Measurements from ENCODE around the gene DLGAP1.
"Not testable (repeated sequence)": the region's sequence is repeated elsewhere in the genome, so short reads cannot be mapped to it uniquely, and the experiment has no call there.

The DLGAP1 gene

DNA sequence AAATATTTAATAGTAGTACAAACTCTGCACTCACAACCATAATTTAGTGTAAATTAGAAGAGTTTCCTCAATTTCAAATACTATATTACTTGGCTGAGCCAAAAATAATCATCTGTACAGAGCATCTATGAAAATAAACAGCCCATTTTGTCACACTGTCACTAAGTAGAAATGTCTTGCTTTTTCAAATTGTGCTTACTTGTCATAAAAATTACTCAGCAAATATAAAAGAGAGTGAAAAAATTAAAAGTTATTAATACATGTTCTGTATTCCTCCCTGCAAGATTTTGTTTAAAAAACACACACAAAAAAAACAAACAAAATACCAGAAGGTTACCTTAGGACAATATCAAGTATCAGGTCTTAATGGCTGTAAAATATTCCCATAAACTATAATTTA is 155.7 kb downstream of the DLGAP1 start:
- no peak overlapping the region for H3K4me3 ChIP-seq
- TF ChIP-seq, protein P1, sequence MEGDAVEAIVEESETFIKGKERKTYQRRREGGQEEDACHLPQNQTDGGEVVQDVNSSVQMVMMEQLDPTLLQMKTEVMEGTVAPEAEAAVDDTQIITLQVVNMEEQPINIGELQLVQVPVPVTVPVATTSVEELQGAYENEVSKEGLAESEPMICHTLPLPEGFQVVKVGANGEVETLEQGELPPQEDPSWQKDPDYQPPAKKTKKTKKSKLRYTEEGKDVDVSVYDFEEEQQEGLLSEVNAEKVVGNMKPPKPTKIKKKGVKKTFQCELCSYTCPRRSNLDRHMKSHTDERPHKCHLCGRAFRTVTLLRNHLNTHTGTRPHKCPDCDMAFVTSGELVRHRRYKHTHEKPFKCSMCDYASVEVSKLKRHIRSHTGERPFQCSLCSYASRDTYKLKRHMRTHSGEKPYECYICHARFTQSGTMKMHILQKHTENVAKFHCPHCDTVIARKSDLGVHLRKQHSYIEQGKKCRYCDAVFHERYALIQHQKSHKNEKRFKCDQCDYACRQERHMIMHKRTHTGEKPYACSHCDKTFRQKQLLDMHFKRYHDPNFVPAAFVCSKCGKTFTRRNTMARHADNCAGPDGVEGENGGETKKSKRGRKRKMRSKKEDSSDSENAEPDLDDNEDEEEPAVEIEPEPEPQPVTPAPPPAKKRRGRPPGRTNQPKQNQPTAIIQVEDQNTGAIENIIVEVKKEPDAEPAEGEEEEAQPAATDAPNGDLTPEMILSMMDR (IDR thresholded peaks at IDR 0.05), result no peak
- H3K27ac ChIP-seq, result no peak overlapping the region
- DNase-seq (ENCODE audit: low spot score), result no peak

DNA sequence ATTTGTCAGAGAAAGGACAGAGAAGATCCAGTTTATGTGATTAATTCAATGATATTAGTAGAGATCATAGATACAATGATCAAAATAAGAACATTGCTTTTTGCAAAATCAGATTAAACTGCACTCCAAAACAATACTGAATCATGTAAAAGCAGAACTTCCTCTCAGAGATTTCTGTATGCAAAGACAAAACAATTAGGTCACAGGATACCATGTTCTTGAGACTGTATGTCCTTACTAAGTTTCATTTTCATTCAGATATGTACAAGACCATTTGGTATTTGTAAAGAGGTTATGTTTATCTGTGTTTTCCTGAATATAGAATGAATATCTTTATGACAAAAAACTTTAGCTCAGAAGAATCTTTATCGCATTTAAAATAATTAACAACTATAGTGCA is 161.8 kb downstream of the DLGAP1 start:
- TF ChIP-seq, protein P1 (IDR thresholded peaks at IDR 0.05), result no peak
- Histone ChIP-seq H3K4me3 (no peak overlapping the region), H3K27ac (no peak overlapping the region)
- no peak for DNase-seq (ENCODE audit: low spot score)

DNA sequence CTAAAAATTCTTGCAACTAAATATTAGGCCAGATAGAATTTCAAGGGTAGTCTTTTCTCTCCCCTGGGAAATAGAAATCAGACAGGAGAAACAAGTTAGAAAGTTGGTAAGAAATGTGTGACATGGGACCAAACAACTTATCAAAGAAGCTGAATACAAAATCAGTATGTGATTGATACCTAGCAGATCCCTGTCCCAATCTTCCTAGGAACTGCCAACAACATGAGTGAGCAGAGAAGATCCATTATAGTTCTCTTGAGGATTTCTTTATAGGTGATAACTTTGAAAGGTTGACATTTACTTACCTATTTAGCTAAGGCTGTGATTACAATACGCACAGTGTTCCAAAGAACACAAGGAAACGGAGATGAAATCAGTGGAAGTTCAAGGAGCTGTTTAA is 162.4 kb downstream of the DLGAP1 start:
- TF ChIP-seq, protein P1 (IDR thresholded peaks at IDR 0.05), result no peak

DNA sequence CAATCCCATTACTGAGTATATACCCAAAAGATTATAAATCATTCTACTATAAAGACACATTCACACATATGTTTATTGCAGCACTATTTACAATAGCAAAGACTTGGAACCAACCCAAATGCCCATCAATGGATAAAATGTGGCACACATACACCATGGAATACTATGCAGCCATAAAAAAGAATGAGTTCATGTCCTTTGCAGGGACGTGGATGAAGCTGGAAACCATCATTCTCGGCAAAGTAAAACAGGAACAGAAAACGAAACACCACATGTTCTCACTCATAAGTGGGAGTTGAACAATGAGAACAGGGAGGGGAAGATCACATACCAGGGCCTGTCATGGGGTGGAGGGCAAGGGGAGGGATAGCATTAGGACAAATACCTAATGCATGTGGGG is 167.8 kb downstream of the DLGAP1 start:
- H3K27ac ChIP-seq; H3K4me3 ChIP-seq; DNase-seq (ENCODE audit: low spot score): not testable (repeated sequence)

More for the DNA sequence above, 162.4 kb downstream of the DLGAP1 start:
- Histone ChIP-seq H3K4me3 (no peak overlapping the region), H3K27ac (no peak overlapping the region)
- no peak for DNase-seq (ENCODE audit: low spot score)

DNA sequence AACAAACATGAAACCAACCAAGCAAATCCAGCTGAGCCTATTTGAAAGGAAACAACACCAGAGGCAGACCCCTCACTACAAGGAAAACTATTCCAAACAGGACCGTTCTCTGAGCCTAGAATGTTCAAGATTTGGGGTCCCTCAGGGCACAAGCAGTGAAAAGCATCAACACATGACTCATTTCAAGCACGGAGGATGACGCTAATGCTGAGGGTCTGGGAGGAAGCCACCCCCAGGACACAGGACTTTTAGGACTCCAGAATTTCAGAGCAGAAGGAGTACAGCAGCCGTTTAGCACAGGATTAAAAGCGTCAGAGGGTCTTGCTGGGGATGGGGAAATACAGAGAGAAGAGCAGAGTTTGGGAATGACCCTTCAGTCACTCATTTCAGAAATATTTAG is 168.9 kb downstream of the DLGAP1 start:
- no peak for DNase-seq (ENCODE audit: low spot score)
- TF ChIP-seq, protein P1 (IDR thresholded peaks at IDR 0.05), result no peak
- Histone ChIP-seq H3K27ac (no peak overlapping the region), H3K4me3 (no peak overlapping the region)

DNA sequence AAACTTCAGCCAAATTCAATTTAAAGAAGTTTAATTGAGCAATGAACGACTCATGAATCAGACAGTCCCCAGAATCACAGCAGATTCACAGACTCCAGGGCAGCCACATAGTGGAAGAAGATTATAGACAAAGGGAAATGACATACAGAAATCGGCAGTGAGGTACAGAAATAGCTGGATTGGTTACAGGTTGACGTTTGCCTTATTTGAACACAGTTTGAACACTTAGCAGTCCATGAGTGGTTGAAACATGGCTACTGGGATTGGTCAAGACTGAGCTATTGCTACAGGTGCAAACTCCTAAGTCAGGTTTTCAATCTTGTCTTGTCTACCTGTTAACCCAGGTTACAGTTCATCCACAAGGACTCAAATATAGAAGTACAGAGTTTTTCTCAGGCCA is 169.6 kb downstream of the DLGAP1 start:
- no peak overlapping the region for H3K27ac ChIP-seq
- no peak overlapping the region for H3K4me3 ChIP-seq
- DNase-seq (ENCODE audit: low spot score), result no peak
- TF ChIP-seq, protein P1 (IDR thresholded peaks at IDR 0.05), result no peak

DNA sequence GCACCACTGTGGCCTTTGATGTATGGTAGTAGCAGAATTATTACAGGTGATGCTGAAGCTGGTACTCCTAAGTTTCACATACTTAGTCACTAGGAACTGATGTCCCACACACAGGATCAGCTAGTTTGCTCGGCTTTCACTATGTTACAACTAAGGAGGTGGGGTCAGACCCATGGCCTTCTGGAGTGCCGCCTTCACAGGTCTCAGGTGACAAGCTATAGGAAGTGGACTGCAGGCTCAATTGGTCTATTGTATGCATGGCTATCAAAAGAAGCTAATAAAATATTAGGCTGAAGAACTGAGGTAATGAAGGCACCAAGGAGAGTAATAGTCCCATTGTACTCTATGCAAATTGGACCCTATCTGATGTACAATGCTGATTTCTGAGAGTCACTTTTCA is 170.6 kb downstream of the DLGAP1 start:
- DNase-seq (ENCODE audit: low spot score), result no peak
- H3K27ac ChIP-seq, result no peak overlapping the region
- TF ChIP-seq, protein P1 (IDR thresholded peaks at IDR 0.05), result no peak
- H3K4me3 ChIP-seq, result no peak overlapping the region

DNA sequence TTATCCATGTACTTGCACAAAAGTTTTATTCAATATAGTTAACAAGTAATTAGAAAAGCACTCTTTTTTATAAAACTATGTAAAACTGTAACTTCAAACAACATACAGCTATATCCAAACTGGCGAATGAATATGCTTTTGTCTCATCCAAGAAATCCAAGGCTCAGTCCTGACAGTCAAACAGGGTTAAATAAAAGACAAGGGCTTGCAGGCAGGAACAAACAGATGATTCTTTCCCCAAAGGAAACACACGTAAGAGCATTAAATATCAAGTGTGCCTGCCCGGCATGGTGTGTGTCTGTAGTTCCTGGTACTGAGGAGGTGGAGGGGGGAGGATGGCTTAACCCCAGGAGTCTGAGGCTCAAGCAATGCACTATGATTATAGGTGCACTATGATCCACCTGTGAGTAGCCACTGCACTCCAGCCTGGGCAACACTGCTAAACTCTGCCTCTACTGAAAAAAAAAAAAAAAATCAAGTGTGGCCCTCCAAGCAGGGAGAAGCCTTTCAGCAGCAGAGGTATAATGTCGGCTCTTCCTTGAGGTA is 171.3 kb downstream of the DLGAP1 start:
- Histone ChIP-seq H3K27ac (no peak overlapping the region), H3K4me3 (no peak overlapping the region)
- TF ChIP-seq, protein P1 (IDR thresholded peaks at IDR 0.05), result no peak
- no peak for DNase-seq (ENCODE audit: low spot score)
